BLaER1 (cell line): Measurements from ENCODE around the gene TMEM108.
A peak's percentile ranks its signal among the peaks of the same experiment; 100 is the strongest.

Experiments used
- H3K27ac ChIP-seq: shearing (Covaris generic); formaldehyde crosslinking; 2 replicates; pipeline ENCODE4 v1.8.1; 2022
- H3K27me3 ChIP-seq: shearing (Covaris generic); formaldehyde crosslinking; 2 replicates; pipeline ENCODE4 v1.8.1; 2022
- H3K36me3 ChIP-seq: shearing (Covaris generic); formaldehyde crosslinking; 2 replicates; pipeline ENCODE4 v1.8.1; 2022
- H3K4me1 ChIP-seq: shearing (Covaris generic); formaldehyde crosslinking; 2 replicates; pipeline ENCODE4 v1.8.1; 2022
- H3K4me2 ChIP-seq: shearing (Covaris generic); formaldehyde crosslinking; 2 replicates; pipeline ENCODE4 v1.8.1; 2022
- H3K4me3 ChIP-seq: shearing (Covaris generic); formaldehyde crosslinking; 2 replicates; pipeline ENCODE4 v1.8.1; 2022
- H3K9ac ChIP-seq: shearing (Covaris generic); formaldehyde crosslinking; 2 replicates; pipeline ENCODE4 v1.8.1; 2022
- H3K9me3 ChIP-seq: shearing (Covaris generic); formaldehyde crosslinking; 2 replicates; pipeline ENCODE4 v1.8.1; 2022
- H4K20me1 ChIP-seq: shearing (Covaris generic); formaldehyde crosslinking; 2 replicates; pipeline ENCODE4 v1.8.1; 2022
- Cebpa-rat ChIP-seq: shearing (Covaris generic); IDR thresholded peaks from 2 replicates; pipeline ENCODE4 v1.8.1; 2022

TMEM108 gene

DNA sequence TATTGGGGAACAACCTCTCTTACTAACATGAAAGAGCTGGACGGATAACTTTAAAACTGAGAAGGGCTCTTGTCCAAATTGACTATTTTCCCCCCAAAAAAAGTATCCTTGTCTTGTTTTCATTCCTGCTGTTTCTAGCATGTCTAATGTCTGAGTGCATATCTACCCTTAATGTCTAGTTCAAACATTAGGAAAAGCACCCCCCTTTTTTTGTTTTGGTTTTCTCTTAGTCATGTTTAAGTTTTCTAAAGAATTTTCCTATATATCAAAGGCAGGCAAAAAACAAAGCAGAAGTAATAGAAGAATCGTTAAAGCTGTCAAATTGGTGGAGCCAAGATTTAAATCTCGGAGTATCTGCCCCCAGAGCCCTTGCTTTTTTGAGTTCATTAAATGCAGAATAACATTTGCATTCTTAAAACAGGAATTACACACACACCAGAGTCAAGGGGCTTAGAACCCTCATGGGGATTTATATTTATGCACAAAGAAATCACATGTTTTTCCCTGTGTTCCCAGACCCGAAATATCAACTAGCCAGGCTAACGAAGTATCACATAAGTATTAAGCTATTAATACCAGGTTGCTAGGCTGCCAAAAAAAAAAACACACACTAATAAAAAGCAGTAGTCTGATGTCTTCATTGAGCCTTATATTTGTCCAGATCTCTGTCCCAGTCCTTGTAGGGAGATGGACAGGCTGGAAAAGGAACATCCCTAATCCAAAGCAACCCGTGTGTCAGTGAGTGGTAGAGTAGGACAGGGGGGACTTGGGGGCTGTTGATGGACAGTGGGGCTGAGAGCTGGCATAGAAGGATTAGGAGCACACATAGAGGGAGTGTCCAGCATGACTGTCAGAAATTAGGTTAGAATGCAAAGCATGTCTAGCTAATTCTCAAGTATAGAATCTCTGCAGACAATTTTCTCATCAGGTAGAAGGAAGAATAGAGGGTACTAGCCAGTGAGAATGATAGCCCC lies 258.0 kb downstream of the TMEM108 start:
- H3K4me2 ChIP-seq: peak overlapping the region; percentile 51

DNA sequence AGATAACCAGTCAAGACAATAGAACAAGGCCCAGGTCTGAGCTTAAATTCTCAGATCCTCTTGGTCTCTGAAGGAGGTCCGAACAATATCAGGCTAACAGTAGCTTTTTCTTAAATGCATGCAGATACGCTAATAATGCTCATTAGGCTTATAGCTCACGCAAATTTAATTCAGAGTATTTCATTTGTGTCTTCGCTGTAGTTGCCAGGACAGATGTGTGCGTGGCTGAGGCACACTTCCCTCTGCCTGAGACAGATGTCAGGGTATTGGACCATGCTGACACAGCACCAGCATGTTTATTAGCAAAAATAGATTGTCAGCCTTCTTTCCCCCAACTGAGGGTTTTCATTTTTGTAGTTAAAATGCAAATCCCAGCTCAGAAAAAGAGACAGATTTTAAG lies 258.8 kb downstream of the TMEM108 start:
- no peak for TF ChIP-seq Cebpa-rat
- Histone ChIP-seq H3K9ac (no peak overlapping the region), H3K27ac (no peak overlapping the region), H3K9me3 (no peaks in the 10 kb centered on the region), H4K20me1 (no peaks in the 10 kb centered on the region), H3K4me2 (peak overlapping the region; percentile 51), H3K27me3 (no peaks in the 10 kb centered on the region), H3K4me3 (no peak overlapping the region), H3K4me1 (peaks cover 59% of the 10 kb centered on the region), H3K36me3 (no peaks in the 10 kb centered on the region)

More for the DNA sequence above, 258.0 kb downstream of the TMEM108 start:
- Histone ChIP-seq H3K27me3 (no peaks in the 10 kb centered on the region), H4K20me1 (no peaks in the 10 kb centered on the region), H3K36me3 (no peaks in the 10 kb centered on the region), H3K4me3 (no peak overlapping the region), H3K27ac (no peak overlapping the region), H3K9me3 (no peaks in the 10 kb centered on the region), H3K9ac (no peak overlapping the region), H3K4me1 (peaks cover 54% of the 10 kb centered on the region)
- TF ChIP-seq Cebpa-rat: no peak

DNA sequence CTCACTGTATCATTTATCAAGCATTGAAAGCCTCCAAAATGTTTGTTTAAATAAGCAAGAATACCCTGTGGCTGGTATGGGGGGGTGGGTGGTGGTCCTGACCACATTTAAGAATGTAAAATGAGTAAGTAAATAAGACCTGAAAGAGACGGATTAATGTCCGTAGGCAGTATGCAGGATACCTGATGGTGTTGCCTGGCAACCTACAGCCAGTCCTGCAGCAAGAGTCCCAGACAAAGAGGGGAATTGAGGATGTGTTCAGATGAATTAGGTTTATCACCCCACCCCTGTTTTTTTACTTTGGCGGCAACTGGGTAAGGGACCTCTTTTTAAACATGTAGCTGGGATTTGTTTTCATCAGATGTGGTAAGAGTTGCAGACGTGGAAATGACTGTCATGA lies 261.9 kb downstream of the TMEM108 start:
- Histone ChIP-seq H3K4me1 (peaks cover 40% of the 10 kb centered on the region), H3K36me3 (no peaks in the 10 kb centered on the region)
- no peak for TF ChIP-seq Cebpa-rat

DNA sequence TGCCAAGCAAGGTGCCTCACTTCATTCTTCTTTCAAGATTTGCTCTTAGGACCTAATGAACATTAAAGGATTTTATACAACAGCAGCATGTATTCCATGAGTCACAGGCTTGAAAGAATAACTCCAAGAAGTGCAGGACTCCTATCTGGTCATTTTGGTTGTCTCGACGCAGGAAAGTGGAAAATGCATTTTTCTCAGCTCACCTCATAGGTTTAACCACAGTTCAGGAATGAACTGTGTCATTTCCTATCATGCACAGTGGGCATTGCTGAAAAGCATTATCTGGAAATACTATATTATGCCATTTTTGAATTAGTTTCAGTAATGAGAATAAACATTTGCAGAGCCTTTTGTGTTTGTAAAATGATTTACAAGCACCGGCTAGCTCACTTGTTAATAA lies 263.0 kb downstream of the TMEM108 start:
- Histone ChIP-seq H3K36me3 (no peaks in the 10 kb centered on the region), H3K4me2 (no peak overlapping the region), H3K4me3 (no peak overlapping the region), H3K9me3 (peaks cover 5% of the 10 kb centered on the region), H3K4me1 (peaks cover 29% of the 10 kb centered on the region), H4K20me1 (no peaks in the 10 kb centered on the region), H3K27me3 (no peaks in the 10 kb centered on the region), H3K9ac (no peak overlapping the region), H3K27ac (no peak overlapping the region)
- no peak for TF ChIP-seq Cebpa-rat

More for the DNA sequence above, 261.9 kb downstream of the TMEM108 start:
- Histone ChIP-seq H3K27me3 (no peaks in the 10 kb centered on the region), H3K9ac (no peak overlapping the region), H3K4me2 (no peak overlapping the region), H3K27ac (no peak overlapping the region), H3K4me3 (no peak overlapping the region), H3K9me3 (peaks cover 5% of the 10 kb centered on the region), H4K20me1 (no peaks in the 10 kb centered on the region)

DNA sequence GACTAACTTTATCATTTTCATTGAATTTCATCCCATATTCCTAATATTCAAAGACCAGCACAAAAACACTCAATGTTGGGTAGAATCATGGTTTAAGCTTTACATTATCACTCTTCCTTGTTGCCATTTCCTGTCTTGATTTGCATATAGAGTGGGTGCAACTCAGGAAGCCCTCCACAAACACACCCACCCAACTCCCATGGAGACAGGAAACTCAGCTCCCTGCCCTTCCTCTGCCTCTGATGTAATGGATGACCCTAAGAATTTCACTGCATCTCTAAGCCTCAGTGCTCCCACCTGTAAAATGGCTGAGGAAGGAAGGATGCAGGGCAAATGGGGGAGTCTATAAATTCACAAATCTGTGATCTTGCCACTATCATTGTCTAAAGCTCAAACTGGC lies 263.5 kb downstream of the TMEM108 start:
- TF ChIP-seq Cebpa-rat: no peak
- H3K27ac ChIP-seq: no peak overlapping the region
- H3K4me2 ChIP-seq: peak overlapping the region; percentile 22; the same call in 1 of the 2 replicates
- H3K27me3 ChIP-seq: no peaks in the 10 kb centered on the region
- H3K9me3 ChIP-seq: peaks cover 5% of the 10 kb centered on the region
- H3K36me3 ChIP-seq: no peaks in the 10 kb centered on the region
- no peak overlapping the region for H3K9ac ChIP-seq
- no peaks in the 10 kb centered on the region for H4K20me1 ChIP-seq
- no peak overlapping the region for H3K4me3 ChIP-seq
- H3K4me1 ChIP-seq: peaks cover 23% of the 10 kb centered on the region

DNA sequence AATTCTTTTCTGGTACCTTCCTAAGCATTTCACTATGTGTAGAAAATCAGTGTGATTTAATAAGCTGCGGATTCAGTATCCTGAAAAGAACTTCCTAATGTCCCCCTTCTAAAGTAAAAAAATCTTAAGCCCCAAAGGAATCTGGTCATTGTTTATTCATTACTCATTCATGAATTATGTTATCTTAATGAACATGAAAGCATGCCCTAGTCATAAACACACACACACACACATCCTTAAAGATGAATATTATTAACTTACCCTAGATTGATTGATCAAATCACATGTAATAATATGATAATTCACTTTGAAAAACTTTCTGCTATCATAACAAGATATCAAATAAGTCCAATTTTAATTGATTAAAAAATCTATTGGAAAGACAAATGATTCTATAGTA lies 265.2 kb downstream of the TMEM108 start:
- H3K9me3 ChIP-seq: peaks cover 5% of the 10 kb centered on the region
- H3K27me3 ChIP-seq: no peaks in the 10 kb centered on the region
- no peak overlapping the region for H3K4me2 ChIP-seq
- peaks cover 16% of the 10 kb centered on the region for H3K4me1 ChIP-seq
- TF ChIP-seq Cebpa-rat: no peak
- no peak overlapping the region for H3K4me3 ChIP-seq
- no peaks in the 10 kb centered on the region for H4K20me1 ChIP-seq
- no peak overlapping the region for H3K9ac ChIP-seq
- no peaks in the 10 kb centered on the region for H3K36me3 ChIP-seq
- no peak overlapping the region for H3K27ac ChIP-seq

DNA sequence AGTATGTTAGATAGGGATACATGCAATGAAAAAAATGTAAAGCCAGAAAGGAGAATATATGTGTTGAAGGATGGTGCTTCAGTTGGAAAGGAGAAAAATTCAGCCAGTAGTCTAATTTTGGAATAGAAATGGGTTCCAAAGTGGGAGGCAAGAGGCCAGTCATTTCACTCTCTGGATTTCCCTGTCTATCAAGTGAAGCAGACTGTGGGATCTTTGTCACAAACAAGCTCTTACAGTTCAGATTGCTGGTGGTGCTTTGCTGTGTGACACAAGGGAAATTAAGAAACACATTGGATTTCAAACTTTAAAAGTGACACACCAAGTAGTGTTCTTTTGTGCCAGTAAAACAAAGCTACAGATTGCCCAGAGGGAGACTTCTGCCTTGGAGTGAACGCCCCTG lies 279.7 kb downstream of the TMEM108 start:
- no peak overlapping the region for H3K4me2 ChIP-seq
- TF ChIP-seq Cebpa-rat: no peak
- no peaks in the 10 kb centered on the region for H4K20me1 ChIP-seq
- no peak overlapping the region for H3K9ac ChIP-seq
- no peak overlapping the region for H3K27ac ChIP-seq
- no peaks in the 10 kb centered on the region for H3K36me3 ChIP-seq
- H3K4me3 ChIP-seq: no peak overlapping the region
- H3K27me3 ChIP-seq: no peaks in the 10 kb centered on the region
- H3K4me1 ChIP-seq: no peaks in the 10 kb centered on the region
- peaks cover 18% of the 10 kb centered on the region for H3K9me3 ChIP-seq

DNA sequence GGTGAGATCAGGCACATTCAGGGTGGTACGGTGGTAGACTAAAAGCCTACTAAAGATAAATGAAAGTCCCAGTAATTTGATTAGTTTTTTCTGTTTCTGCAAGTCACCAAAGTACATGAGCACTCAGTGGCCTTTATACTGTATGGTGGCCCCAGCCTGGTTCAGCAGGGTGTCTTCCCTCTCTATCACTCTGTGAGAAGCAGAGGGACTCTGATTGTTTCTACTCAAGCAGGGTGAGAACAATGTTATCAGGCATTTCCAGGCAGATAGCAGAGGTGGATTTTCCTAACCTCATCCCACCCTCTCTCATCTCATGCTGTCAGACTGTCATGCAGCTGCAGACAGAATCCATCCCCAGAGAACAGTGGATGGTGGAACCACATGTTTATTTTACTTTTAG lies 290.2 kb downstream of the TMEM108 start:
- Histone ChIP-seq H3K4me1 (no peaks in the 10 kb centered on the region), H3K27ac (no peak overlapping the region), H4K20me1 (no peaks in the 10 kb centered on the region), H3K4me2 (no peak overlapping the region), H3K9me3 (peaks cover 5% of the 10 kb centered on the region; the same call in 1 of the 2 replicates), H3K9ac (no peak overlapping the region), H3K36me3 (no peaks in the 10 kb centered on the region), H3K4me3 (no peak overlapping the region), H3K27me3 (no peaks in the 10 kb centered on the region)
- TF ChIP-seq Cebpa-rat: no peak

DNA sequence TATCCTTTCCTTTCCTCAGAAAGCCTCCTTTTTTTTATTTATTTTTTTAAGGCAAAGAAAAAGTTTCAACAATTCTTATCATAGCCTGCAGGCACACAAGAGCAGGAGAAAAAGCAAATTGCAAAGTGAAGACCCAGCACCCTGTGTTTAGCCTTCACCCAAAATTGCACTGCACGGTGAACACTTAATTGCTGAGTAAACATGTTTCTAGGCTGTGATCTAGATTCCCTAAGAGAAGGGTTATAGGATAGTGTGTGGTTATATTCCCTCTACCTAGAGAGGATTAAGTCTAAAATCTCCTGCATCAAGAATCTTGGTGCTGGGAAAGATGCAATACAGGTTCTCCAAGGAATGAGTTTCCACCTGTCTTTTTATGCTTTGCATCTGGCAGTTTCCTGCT lies 291.4 kb downstream of the TMEM108 start:
- no peaks in the 10 kb centered on the region for H3K4me1 ChIP-seq
- no peaks in the 10 kb centered on the region for H3K9me3 ChIP-seq
- no peak overlapping the region for H3K4me3 ChIP-seq
- no peaks in the 10 kb centered on the region for H3K36me3 ChIP-seq
- 0 out of 2 replicates have a peak overlapping the region, but pooled peaks have one; percentile 1 for H3K4me2 ChIP-seq
- H3K27ac ChIP-seq: no peak overlapping the region
- no peaks in the 10 kb centered on the region for H3K27me3 ChIP-seq
- no peaks in the 10 kb centered on the region for H4K20me1 ChIP-seq
- H3K9ac ChIP-seq: no peak overlapping the region
- TF ChIP-seq Cebpa-rat: no peak

DNA sequence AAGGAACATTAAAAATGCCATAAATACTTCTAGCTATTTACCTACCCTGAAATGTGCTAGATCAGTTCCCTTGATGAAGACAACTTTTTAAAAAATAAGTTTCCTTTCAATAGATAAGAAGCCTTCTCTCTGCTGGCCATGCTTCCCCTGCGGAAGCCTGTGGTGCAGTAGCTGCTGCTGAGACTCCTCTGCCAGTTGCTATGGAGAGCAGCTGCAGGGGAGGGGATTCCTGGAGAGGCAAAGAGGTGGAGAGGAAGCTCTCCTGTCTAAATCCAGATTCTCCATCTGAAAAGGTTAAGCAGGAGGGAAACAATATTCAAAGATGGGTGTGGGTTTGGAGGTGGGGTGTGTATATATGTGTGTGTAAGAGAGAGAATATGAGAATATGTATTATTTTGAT lies 291.9 kb downstream of the TMEM108 start:
- Histone ChIP-seq H3K9ac (no peak overlapping the region), H3K27ac (no peak overlapping the region), H3K9me3 (no peaks in the 10 kb centered on the region), H3K36me3 (no peaks in the 10 kb centered on the region), H3K4me3 (no peak overlapping the region), H3K4me1 (no peaks in the 10 kb centered on the region), H3K4me2 (peak overlapping the region; percentile 1; the same call in 1 of the 2 replicates), H3K27me3 (no peaks in the 10 kb centered on the region), H4K20me1 (no peaks in the 10 kb centered on the region)
- TF ChIP-seq Cebpa-rat: no peak
